Activated naive CD4-positive, alpha-beta T cell (primary cell): ENCODE data around the gene ADAMTS3.
A peak's percentile ranks its signal among the peaks of the same experiment; 100 is the strongest.

Experiments
- DNase-seq, 4 experiments: peaks; one replicate each; lab custom pipeline; 2025; lab: John Stamatoyannopoulos, UW

The ADAMTS3 gene

DNA sequence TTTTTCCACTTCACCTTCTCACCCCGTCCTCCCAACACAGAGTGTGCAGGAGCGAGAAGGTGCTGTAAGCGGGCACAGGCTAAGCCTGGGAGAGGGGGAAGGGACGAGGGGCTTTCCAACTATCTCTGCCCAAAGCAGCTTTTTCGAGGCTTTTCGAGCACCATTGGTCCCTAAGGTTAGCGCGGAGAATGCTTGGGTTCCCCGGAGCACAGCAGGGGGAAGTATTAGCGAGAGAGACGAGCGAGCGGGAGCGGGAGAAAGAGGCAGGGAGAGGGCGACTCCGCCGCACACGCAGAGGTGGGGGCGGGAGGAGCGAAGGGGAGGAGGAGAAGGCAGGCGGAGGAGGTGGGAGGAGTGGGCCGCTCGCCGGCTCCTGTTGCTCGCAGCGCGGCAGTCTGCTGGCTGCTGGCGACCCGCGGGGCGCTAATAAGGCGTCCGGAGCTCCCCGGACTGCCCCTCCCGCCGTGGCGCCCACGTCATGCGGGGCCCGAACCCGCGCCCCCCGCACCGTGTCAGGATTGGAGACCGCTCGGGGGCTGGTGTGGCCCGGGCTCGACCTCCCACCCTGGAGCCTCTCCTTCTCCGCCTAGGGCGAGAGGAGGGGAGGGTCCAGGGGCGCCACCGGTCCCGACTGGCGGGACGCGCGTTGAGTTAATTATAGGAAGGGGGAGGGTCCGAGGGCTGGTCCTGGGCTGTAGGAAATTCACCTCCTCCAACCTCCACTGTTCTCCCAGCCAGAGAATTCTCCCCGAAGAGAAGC, at the start of gene ADAMTS3:
TSS of gene ADAMTS3 (minus strand) at position 263 of the 760 bp plus-strand sequence. CDS start 459 bp downstream, outside the sequence.
- peak in 1 of 4 experiments; percentile 1 for DNase-seq

DNA sequence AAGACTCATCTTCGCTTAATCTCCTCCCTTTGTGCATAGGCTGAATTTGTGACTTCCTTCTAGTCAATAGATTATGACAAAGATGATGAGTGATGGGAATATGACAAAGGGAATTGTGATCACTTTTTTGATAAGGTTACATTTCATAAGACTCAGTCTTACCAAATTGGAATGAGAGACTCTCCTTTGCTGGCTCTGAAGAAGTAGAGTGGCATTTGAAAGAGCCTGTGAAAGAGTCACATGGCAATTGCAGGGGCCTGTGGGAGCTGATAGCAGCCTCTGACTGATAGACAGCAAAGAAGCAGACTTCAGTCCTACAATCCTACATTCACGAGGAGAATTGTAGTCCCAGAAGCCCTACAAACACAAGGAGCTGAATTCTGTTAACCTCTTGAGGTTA, 44.9 kb upstream of the ADAMTS3 start:
- no peak for DNase-seq

DNA sequence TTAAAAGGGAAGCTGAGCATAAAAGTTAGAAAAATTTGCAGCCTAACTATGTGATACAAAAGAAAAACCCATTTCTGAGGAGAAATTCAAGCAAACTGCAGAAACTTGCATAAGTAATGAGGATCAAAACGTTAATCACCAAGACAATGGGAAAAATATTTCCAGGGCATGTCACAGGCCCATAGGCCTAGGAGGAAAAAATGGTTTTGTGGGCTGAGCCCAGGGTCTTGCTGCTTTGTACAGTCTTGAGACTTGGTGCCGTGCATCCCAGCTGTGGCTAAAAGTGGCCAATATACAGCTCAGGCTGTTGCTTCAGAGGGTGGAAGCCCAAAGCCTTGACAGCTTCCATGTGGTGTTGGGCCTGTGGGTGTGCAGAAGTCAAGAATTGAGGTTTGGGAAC, 37.7 kb upstream of the ADAMTS3 start:
- DNase-seq: no peak

DNA sequence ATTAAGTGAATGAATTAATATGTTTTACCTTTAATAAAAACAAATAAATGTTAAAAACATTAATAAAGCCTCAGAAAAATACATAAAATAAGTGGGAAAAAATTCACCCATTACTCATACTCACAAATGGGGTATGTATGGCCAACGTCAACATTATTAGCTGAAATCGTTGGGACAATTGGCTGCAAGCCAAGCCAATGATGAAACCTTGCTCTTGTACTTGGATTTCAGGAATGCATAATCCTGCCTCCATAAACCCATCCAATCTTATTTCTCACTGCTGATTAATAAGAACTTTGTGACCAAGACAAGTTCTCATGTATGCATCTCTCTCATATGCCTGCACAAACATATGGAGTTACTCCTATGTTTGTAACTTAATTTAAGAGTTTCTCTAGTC, 35.3 kb upstream of the ADAMTS3 start:
- no peak for DNase-seq

DNA sequence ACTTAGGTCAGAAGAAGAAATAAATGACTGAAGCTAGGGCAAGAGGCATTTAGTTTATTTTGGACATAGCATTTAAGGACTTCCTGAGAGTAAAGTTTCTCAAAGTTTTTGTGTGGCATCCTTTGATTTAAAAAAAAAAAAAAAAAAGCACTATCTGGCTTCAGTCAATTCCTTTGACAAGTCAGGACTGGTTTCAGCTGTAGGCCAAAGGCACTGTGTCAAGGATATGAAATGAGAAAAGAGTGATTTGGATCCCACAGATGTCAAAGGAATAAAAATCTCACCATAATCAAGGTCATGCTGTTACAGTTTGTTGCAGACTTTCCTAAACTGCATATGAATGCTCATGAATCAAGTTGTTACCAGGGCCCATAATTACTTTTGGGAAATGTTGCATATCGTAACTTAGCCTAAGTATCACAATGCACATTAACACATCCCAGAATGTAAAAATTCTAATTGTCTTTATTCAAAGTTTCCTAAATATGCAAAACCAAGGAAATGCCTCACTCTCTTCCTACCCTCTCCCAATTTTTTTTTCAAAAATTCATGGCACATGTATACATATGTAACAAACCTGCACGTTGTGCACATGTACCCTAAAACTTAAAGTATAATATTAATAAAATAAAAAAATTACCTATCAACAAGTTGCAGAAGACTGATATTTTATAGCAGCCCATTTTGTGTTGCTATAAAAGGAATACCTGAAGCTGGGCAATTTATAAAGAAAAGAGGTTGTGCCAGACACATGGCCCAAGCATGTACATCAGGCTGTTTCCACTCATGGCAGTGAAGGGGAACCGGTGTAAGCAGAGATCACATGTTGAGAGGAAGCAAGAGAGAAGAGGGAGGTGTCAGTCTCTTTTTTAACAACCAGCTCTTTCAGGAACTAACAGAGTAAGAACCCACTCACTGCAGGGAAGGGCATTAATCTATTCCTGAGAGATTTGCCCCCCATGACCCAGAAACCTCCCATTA, 33.7 kb upstream of the ADAMTS3 start:
- no peak for DNase-seq

DNA sequence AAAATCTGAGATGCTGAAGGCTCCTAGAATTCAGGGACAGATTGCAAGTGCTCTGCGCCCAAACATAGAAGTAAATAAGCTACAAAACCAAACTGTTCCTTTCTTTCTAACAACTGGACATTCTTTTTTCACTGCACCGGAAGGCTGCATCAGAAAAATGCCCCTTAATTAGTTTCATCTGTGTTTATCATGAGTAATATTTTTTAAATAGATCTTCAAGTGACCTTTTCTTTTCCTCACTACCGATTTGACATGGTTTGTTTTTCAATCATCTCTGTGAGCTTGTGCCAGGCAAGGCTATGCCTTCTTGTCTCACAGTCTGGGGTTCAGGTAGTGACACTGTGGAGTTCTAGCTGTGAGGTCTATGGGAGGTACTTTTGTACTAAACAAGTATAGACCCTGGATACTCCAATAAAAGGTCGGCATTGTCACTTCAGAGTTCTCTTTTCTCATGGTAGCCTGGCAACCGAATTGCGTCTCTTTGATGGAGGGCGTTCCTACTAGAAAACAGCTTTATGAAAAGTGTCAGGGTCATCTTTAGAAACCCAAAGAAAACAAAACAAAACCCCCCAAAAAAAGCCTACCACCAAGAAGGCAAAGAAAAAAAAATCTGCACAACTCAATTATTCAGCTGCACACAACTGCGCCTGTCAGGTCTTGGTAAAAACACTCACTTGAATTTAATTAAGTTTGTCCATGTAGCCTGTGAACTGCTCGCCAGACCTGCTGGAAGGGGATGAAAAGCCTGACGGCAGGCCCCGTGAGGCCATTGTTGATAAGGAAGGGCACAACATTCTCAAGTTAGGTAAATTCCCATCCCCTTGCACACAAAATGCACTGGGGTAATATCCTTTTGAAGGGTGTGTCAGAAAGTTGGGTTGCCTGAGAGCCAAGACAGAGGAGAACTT, 22.8 kb upstream of the ADAMTS3 start:
- no peak for DNase-seq

DNA sequence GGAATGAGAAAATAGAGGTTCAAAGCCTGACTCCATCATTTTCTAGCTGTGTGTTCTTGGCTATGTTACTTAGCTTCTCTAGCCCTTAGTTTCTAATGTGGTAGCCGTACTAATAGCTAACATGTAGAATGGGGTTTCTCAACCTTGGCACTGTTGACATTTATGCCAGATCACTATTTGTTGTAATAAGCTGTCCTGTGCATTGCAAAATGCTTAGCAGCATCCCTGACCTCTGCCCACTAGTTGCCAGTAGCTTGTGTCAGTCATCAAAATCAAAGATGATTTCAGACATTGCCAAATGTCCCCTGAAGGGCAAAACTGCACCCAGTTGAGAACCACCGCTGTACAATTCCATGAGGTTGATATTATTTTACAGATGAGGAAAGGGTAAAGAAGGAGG, 18.3 kb upstream of the ADAMTS3 start:
- no peak for DNase-seq

DNA sequence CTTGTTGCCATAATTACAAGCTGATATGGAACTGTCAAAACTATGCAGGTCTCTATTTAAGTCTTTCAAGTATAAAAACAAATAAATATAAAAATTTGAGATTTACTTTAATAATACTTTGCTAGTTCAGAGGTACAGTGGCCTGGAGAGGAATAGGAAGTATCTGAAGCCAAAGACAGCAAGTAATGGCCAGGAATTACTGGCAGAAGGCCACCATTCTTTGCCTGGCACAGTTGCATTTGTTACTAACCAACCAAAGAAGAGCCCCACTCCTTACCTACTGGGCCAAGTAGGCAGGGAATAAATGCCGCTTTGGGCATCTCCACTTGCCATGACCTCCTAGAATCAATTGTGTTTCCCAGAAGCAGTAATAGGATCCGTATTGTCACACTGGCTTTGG, 13.8 kb upstream of the ADAMTS3 start:
- no peak for DNase-seq

DNA sequence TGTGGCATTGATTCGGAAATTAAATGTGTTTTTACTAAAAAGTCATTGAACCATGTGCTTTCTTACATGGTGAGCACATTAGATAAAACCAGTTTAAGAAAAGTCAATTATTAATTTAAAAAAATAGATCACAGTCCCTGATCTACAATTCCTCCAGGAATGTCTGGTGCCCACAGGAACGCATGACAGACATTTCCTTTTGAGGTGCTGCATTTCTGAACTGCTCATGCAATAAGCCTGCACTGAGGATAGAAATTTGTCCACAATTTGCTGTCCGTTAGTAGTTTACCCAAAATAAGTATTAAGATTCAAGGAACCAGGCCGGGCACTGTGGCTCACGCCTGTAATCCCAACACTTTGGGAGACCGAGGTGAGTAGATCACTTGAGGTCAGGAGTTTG, 8.2 kb upstream of the ADAMTS3 start:
- no peak for DNase-seq

DNA sequence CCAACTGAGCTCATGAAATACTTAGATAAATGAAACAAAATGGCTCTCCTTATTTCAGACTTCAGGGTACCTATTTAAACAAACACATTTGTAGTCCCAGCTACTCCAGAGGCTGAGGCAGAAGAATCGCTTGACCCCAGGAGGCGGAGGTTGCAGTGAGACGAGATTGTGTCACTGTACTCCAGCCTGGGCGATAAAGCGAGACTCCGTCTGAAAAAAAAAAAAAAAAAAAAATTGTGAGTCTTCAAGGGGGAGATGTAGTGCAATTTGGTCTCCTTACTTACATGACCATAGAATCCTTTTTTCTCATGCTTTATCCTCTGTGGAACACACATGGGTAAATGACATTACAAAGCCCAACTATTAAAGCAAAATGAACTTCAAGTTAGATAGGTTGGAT, 2.3 kb upstream of the ADAMTS3 start:
- no peak for DNase-seq

DNA sequence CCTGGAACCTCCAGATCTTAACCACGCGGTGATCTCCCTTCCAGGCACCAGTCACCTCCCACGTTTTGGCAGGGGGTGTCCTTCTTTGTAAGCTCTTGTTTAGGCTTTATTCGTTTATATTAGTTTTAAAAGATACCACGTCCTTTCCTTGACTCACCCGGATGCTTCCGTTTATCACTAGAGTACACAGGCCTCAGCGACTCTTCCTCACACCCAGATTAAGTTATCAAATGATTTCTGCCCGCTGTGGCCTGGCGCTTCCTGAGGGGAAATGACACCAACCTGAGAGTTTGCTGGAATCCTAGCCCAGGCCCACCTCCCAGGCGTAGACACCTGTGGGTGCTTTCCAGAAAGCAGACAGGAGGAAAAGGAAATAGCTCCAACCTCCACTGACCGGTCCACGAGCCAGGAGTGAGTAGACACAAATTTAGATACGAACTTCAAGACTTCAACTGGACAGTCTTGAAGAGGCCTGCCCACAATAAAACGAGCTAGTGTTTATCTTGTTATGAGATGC, 756 bp upstream of the ADAMTS3 start:
- no peak for DNase-seq

DNA sequence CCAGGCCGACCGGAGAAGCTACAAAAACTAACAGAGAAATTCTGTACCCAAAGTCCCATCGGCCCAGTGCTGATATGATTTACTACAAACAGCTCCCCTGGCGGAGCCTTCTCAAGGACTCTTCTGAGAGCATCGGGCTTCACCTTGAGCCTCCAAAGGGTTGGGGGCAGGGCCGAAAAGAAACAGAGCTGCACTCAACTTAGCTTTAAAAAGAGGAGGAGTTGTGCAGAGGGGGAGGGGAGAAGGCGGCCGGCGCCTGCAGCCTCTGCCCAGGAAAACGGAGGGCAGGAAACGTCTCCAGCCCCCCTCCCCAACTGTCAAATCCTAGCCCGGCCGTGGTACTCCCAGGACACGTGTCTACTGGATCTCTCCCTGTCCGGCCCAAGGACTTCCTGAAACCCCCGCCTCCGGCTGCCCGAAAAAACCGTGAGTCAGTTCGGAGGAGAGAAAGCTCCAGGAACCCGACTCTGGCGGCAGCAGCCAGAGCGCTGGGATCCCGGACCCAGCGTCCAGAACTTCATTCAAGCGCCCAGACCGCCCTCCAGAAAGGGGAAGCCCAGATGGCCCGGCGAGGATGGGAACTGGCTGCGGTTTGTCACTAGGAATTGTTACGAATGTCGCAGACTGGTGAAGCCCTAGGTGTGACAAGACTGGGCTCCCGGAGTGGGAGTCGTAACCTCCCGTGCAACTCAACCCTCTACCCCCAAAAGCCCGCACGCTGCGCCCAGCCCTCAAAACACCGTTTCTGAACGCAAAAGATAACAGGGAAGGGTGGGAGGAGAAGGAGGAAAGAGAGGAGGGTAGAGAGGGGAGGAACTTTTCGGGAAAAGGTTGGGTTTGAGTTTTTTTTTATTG, 973 bp downstream of the ADAMTS3 start:
- DNase-seq: no peak

DNA sequence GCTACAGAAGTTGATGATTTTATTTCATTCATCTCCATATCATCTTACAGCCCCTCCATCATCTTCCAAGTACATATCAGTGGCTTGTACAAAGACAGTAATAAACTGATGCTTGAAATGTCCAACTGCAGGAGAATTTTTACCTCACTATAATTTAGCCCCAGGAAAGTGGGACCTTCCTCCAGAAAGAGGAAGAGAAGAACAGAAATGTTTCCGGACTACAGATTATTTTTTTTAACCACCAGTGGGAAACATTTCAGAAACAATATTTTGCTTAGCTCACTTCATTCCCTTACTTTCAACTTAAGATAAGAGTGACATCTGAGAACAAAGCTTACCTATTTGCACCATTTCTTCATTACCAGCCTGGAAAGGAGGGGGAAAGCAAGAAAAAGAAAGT, 2.0 kb downstream of the ADAMTS3 start:
- DNase-seq: no peak

DNA sequence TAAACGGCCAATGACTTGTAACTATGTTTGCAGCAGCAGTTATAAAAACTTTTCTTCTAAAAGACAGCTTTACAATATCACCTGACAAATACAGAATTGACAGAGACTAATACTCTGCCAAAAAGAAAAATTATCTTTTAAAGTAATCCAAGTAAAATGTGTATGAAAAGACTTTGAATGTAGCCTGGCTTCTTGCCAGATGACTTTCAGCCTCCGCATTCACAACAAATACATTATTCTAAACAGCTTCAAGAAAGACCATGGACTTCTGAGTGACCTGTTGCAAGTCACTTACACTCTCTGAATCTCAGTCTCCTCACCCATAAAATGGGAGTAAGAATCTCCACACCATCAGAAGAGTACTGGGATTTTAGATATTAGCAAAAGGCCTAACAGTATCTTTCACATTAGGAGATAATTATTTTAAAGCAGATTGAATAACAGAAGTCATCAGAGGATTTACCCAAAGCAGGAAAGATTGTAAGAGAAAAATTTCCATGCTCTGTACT, 2.5 kb downstream of the ADAMTS3 start:
- no peak for DNase-seq

DNA sequence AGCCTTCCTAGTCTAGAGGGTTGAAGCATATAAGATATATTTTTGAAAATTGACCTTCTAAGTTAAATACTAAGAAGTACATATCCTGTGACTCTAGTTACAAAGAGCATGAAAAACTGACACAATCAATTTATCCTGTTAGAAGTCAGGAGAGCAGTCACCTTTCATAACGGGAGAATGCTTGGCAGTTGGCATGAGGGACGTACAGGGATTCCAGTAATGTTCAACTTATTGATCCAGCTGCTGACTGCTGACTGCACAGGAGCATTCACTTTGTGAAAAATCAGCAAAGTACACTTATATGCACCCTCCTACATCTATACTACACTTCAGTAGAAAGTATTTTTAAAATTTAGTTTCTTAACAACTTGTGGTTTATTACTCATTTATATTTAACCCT, 4.2 kb downstream of the ADAMTS3 start:
- no peak for DNase-seq

DNA sequence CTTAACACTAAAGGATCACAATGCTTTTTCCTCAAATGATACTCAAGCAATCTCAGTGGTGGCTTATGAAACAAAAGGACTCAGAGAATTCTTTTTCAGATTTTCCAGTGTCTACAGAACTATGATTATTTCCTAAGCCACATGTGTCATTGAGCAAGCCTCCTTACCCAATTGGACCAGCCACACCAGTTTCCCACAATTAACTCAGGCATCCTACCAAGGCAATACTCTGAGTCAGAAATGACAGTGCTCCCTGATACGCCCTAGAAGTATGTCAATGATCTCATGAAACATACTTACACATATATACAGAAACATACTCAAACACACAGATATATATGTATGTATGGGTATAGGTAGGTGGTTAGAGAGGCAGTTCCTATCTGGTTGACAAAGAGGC, 4.8 kb downstream of the ADAMTS3 start:
- no peak for DNase-seq

DNA sequence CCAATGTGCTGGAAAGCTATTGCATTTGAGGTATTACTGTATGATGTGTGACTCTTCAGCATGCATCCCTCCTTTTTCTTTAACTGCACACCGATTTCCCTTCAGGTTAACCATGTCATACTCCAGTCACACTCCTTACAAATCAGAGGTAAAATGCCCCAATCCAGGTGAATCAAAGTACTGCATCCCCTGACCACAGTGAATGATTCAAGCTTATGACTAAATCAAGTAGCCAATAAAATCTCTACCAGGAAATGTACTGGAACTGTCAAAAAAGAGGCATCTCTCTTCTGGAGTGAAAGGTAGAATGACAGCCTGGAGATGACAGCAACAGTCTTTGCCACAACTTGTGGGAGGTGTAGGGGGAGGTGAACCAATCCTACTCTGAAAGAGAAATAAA, 10.4 kb downstream of the ADAMTS3 start:
- DNase-seq: no peak

DNA sequence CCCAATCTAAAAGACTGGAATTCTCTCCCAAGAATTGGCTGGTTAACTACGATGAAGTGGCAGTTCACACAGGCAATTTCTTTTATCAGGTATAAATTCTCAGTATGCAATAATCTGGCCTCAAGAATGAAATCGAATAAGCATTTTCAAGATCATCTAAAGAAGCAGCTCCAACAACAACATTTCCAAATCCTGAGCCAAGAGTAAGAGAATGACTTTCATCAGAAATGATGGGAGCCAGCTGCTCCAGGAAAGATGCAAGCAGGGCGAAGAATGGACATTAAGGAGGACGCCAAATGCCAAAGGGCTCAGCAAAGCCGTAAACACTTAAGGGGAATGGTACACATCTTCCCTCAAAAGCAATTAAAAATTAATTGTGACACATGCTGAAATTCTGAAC, 12.0 kb downstream of the ADAMTS3 start:
- DNase-seq: no peak

DNA sequence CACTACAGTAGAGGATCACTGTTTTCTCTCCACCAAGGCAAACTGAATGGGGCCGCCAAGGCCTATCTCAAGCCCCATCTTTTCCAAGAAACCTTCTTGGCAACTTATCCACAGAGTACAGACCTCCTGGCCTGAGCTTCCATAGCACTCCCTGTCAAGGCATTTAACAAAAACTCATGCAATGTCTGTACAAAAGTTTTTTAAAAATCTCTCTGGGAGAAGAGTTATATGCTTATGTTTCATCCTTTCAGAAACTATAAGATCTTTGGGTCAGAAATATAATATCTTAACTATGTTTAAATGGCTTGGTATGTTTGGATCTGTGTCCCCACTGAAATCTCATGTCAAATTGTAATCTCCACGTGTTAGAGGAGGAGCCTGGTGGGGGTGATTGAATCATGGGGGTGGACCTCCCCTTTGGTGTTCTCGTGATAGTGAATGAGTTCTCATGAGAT, 13.6 kb downstream of the ADAMTS3 start:
- no peak for DNase-seq

DNA sequence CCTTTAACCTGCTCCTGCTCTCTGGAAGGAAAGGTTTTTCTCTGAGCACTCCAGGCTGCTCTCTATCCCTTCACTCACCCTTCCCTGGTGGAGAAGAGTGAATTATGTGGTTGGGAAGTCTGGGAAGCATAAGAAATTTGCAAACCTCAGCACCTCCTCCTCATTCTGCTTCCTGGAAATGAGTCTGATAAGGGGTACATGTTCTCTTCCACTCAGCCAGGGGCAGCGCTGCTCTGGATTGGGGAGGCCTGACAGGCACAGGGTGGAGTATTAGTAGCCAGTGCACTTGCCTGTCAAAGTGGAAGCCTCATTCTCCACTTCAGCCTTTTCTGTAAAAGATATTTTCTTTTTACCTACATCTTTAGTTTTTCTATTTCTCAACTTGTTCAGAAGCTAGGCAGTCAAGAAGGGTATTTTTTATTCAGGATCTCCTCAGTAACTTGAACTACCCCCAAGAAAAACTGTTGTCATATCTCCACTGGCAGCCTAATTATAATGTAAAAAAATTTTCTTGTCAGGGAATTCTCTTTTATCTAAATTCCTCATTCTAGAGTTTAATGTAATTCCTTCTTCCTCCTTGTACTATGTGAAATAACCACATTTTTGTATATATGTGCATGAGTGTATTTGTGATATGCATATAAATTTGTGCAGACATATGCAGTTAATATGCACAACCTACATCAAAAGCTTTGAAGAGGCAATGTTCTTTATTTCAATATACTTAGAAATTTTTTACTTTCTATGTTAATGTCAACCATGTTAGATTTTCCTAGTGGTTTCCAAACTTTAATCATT, 15.3 kb downstream of the ADAMTS3 start:
- DNase-seq: no peak
